Parathyroid adenoma (tissue), 2 donors: Measurements from ENCODE around the gene PABPN1.

Source experiments
- H2AFZ ChIP-seq: fragments of 300-600 bp; sonication (generic); one replicate; pipeline ENCODE4 v1.7.0; 2017; ENCODE audit warnings: antibody characterized with exemption, mild to moderate bottlenecking
- H3K27ac ChIP-seq: fragments of 300-600 bp; sonication (generic); one replicate; pipeline ENCODE4 v1.7.0; 2017
- H3K27me3 ChIP-seq: fragments of 300-600 bp; sonication (generic); one replicate; pipeline ENCODE4 v1.7.0; 2017; ENCODE audit warnings: low read length; ENCODE audit not compliant: control insufficient read depth, insufficient read depth
- H3K36me3 ChIP-seq: fragments of 300-600 bp; sonication (generic); one replicate; pipeline ENCODE4 v1.7.0; 2017; ENCODE audit warnings: low read length; ENCODE audit not compliant: control insufficient read depth, insufficient read depth
- H3K4me1 ChIP-seq: fragments of 300-600 bp; sonication (generic); one replicate; pipeline ENCODE4 v1.7.0; 2017; ENCODE audit warnings: control low read depth
- H3K4me2 ChIP-seq: fragments of 300-600 bp; sonication (generic); one replicate; pipeline ENCODE4 v1.7.0; 2017; ENCODE audit warnings: low read length
- H3K4me3 ChIP-seq: fragments of 300-600 bp; sonication (generic); one replicate; pipeline ENCODE4 v1.7.0; 2017; ENCODE audit warnings: low read depth, low read length
- H3K79me2 ChIP-seq: fragments of 300-600 bp; sonication (generic); one replicate; pipeline ENCODE4 v1.7.0; 2017; ENCODE audit warnings: control low read depth
- H3K9ac ChIP-seq: fragments of 300-600 bp; sonication (generic); one replicate; pipeline ENCODE4 v1.7.0; 2017; ENCODE audit warnings: mild to moderate bottlenecking
- H3K9me3 ChIP-seq: fragments of 300-600 bp; sonication (generic); one replicate; pipeline ENCODE4 v1.7.0; 2017; ENCODE audit warnings: low read length; ENCODE audit not compliant: control insufficient read depth
- CTCF ChIP-seq: fragments of 300-600 bp; sonication (generic); IDR thresholded peaks from one replicate; pipeline ENCODE4 v1.7.0; 2017; ENCODE audit warnings: antibody characterized with exemption, mild to moderate bottlenecking
- donor health status: primary hyperparathyroidism.

Gene PABPN1

GRCh38 chr14:23284654-23285529, 36.4 kb upstream of the PABPN1 start:
- Histone ChIP-seq H3K27me3 (no peaks in the 10 kb centered on the region), H3K4me3 (peak overlapping the region; percentile 87), H3K4me2 (peak overlapping the region; percentile 75), H3K9ac (no peak overlapping the region), H3K27ac (peak overlapping the region; percentile 76), H3K4me1 (peaks cover 5% of the 10 kb centered on the region), H3K9me3 (no peaks in the 10 kb centered on the region), H2AFZ (peak overlapping the region; percentile 94), H3K36me3 (no peaks in the 10 kb centered on the region), H3K79me2 (peaks cover 21% of the 10 kb centered on the region)
- TF ChIP-seq CTCF = no peak

- H3K27ac ChIP-seq = peak overlapping the region; percentile 76
- H3K27me3 ChIP-seq = no peaks in the 10 kb centered on the region
- peak overlapping the region; percentile 75 for H3K4me2 ChIP-seq
- no peaks in the 10 kb centered on the region for H3K9me3 ChIP-seq
- no peaks in the 10 kb centered on the region for H3K36me3 ChIP-seq
- TF ChIP-seq CTCF = no peak
- H3K79me2 ChIP-seq = peaks cover 16% of the 10 kb centered on the region
- H3K9ac ChIP-seq = peak overlapping the region; percentile 62
- peak overlapping the region; percentile 94 for H2AFZ ChIP-seq
- peaks cover 5% of the 10 kb centered on the region for H3K4me1 ChIP-seq
- H3K4me3 ChIP-seq = peak overlapping the region; percentile 87
Observed at GRCh38 chr14:23285530-23286019, 35.7 kb upstream of the PABPN1 start.

- no peaks in the 10 kb centered on the region for H3K36me3 ChIP-seq
- H3K4me2 ChIP-seq = peak within 1 kb of the TSS; percentile 76
- no peaks in the 10 kb centered on the region for H3K9me3 ChIP-seq
- H3K27ac ChIP-seq = peak within 1 kb of the TSS; percentile 87
- TF ChIP-seq CTCF = peak; percentile 37
- no peaks in the 10 kb centered on the region for H3K27me3 ChIP-seq
- H2AFZ ChIP-seq = peak within 1 kb of the TSS; percentile 94
- peak within 1 kb of the TSS; percentile 62 for H3K9ac ChIP-seq
- H3K79me2 ChIP-seq = peaks cover 10% of the 10 kb centered on the region
- H3K4me3 ChIP-seq = peak within 1 kb of the TSS; percentile 87
- H3K4me1 ChIP-seq = peaks cover 5% of the 10 kb centered on the region
Observed at GRCh38 chr14:23286020-23286901, 35.0 kb upstream of the PABPN1 start, which contains the start of gene HOMEZ. Gene HOMEZ, minus strand, starts transcription at chr14:23286132. Its CDS starts 180 bp downstream, at chr14:23285952.

GRCh38 chr14:23286902-23287479, 34.3 kb upstream of the PABPN1 start:
- Histone ChIP-seq H3K9ac (peak overlapping the region; percentile 1), H3K9me3 (no peaks in the 10 kb centered on the region), H3K27ac (peak overlapping the region; percentile 87), H3K4me2 (peak overlapping the region; percentile 76), H3K36me3 (no peaks in the 10 kb centered on the region), H3K79me2 (peaks cover 4% of the 10 kb centered on the region), H3K4me3 (peak overlapping the region; percentile 87), H3K27me3 (no peaks in the 10 kb centered on the region), H3K4me1 (peaks cover 5% of the 10 kb centered on the region), H2AFZ (peak overlapping the region; percentile 86)
- TF ChIP-seq CTCF = no peak
